ENCODE results near the gene CCR8.
"Not testable (repeated sequence)": the region's sequence is repeated elsewhere in the genome, so short reads cannot be mapped to it uniquely, and the experiment has no call there.

GRCh38 chr3:39370450-39370849 lies 40.9 kb downstream of the CCR8 start:
- TF ChIP-seq, protein P1, sequence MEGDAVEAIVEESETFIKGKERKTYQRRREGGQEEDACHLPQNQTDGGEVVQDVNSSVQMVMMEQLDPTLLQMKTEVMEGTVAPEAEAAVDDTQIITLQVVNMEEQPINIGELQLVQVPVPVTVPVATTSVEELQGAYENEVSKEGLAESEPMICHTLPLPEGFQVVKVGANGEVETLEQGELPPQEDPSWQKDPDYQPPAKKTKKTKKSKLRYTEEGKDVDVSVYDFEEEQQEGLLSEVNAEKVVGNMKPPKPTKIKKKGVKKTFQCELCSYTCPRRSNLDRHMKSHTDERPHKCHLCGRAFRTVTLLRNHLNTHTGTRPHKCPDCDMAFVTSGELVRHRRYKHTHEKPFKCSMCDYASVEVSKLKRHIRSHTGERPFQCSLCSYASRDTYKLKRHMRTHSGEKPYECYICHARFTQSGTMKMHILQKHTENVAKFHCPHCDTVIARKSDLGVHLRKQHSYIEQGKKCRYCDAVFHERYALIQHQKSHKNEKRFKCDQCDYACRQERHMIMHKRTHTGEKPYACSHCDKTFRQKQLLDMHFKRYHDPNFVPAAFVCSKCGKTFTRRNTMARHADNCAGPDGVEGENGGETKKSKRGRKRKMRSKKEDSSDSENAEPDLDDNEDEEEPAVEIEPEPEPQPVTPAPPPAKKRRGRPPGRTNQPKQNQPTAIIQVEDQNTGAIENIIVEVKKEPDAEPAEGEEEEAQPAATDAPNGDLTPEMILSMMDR (IDR thresholded peaks at IDR 0.05): not testable (repeated sequence)
- TF ChIP-seq POLR2A (IDR thresholded peaks at IDR 0.05): not testable (repeated sequence)

All from esophagus squamous epithelium (tissue), 4 donors.